Stimulated activated CD4-positive, alpha-beta T cell treated with anti-CD3 and anti-CD28 coated beads, Interleukin-1b, Interleukin-23, amount 100 ng/mL, for 24 hours (primary cell): ENCODE measurements around the gene WASHC3.
A peak's percentile ranks its signal among the peaks of the same experiment; 100 is the strongest.
"Not testable (repeated sequence)": the region's sequence is repeated elsewhere in the genome, so short reads cannot be mapped to it uniquely, and the experiment has no call there.

ENCODE experiments used
- DNase-seq, 4 experiments: peaks; one replicate each; pipeline ENCODE4 v3.0.0-alpha.2; 2020; ENCODE audit warnings: low read depth in 4 of 4, low spot score in 1 of 4

Gene WASHC3, protein sequence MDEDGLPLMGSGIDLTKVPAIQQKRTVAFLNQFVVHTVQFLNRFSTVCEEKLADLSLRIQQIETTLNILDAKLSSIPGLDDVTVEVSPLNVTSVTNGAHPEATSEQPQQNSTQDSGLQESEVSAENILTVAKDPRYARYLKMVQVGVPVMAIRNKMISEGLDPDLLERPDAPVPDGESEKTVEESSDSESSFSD

DNA sequence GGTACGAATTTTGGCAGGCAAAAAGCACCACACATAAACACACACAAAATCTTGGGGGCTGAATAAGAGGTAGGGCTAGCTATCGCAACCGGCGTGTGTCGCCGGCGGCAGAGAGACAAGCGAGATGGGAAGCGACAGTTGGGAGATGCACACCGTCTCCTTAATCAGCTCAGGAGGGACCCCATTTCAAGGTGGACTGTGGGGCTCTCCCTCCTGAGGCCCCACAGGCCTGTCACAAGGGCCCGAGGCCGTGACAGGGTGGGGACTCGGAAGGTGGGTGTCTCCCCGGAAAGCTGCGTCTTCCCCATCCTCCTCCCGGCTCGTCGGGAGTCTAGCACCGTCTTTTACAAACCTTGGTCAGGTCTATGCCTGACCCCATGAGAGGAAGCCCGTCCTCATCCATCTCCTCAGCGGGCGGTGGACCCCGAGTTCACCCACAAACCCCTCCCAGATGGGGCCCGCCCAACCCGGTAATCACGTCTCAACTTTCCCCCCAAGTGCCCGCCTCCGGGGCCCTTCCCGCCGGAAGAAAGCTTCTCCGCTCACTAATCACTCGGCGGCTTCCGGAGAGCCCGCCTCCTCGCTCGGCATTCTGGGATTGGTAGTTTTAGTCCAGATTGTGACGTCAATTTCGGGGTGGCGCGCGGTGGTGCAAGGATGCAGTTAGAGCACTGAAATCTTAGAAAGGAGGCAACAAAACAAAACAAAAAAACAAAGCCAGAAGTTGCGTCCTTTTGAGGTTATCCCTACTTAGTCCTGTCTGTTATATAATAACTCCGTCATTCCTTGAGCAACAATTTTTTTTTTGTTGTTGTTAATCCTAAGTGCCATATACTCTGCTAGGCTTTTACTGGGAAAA, at the start of gene WASHC3:
Gene WASHC3 (minus strand): TSS at position 432 of the 859 bp plus-strand sequence. CDS start 29 bp downstream, at position 403.
- peak; percentile 85 to 92 (median 90) for DNase-seq

DNA sequence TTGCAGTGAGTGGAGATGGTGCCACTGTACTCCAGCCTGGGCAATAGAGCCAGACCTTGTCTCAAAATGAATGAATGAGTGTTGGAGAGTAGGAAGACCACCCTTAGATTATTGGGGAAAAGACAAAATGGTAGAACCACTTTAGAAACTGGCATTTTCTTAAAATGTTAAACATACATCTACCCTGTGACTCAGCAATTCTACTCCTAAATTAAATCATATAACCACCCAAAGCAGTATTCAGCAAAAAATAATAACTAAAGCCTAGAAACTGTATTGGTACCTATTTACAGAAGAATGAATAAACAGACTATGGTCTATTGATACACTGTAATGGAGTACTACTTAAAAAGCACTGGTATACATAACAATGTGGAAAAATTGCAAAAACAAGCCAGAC, 49.0 kb upstream of the WASHC3 start:
- no peak for DNase-seq

DNA sequence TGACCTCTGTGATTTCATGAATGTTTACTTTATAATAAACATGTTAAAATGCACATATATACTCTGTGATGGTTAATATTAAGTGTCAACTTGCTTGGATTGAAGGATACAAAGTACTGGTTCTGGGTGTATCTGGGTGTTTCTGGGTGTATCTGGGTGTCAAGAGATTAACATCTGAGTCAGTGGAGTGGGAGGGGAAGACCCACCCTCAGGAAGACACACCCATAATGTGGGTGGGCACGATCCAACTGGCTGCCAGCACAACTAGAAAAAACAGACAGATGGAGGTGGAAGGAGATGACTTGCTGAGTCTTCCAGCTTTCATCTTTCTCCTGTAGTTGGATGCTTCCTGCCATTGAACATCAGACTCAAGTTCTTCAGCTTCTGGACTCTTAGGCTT, 46.2 kb upstream of the WASHC3 start:
- no peak for DNase-seq

DNA sequence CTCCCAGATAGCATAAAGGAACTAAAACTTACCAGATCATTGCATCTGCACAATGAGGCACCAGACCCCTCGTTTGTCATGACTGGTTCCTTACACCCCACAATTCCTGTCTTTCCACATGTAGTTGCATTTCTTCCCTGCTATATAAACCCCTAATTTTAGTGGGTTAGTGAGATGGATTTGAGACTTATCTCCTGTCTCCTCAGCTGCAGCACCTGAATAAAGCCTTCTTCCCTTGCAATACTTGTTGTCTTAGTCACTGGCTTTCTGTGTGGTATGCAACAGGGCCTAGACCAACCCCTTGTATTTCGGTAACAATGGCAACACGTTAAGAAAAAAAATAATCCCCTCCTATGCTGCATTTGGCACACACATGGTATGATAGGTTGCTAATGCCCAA, 45.1 kb upstream of the WASHC3 start:
- DNase-seq: no peak

DNA sequence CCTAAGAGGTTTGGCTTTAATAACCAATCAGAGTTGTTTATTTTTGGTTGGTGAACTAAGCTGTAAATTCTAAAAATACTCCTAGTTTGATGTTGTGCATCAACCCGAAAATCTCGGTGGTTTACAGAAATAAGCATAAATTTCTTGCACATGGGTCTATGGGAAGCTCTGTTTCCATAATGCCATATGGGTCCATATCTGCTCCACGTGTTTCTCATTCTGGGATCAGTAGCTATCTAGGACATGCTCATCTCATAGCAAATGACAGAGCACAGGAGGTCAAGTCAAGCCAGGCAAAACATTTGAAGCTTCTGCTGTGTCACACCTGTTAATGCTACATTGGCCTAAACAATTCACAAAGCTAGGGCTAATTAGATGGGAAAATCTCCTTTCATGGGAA, 35.1 kb upstream of the WASHC3 start:
- no peak for DNase-seq

DNA sequence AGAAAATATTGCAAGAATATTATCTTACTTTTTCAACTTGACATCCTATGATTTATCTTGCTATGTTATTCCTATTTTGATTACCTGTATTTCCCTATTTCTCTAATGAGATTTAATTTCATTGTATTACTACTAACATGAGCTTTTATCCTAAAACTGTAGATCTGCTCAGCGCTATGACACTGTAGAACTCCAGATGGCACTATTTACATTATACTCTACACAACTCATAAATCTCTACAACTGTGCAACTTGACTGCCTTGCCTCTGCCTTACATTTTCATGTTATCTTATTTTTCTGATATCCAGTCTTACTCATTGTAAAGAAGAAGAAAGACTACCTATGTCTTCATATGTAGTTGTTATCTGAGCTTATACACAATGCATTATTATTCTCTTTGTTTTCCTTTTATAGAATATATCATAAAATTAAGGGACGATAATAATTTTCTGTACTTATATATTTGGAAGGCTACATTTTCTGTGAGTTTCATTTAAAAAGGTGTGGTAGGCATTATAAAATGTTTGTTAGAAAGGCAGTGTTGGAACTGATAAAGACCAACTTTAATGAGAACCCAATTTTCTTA, 34.0 kb upstream of the WASHC3 start:
- no peak for DNase-seq

DNA sequence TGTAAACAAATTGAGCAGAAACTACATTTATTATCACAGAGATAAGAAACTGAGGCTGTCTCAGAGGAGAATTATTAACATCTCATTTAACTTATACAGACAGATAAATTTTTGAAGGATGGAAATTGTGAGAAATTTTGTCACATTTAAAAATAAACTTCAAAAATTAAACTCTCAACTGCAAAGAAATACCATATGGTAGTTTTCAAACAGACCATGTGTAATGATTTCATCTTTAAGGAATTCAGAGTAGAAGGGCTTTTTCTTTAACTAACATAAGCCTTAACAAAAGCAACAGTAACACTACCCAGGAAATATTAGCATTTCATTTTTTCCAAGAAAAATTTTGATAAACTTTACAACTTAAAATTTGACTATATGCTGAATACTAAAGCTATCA, 31.5 kb upstream of the WASHC3 start:
- DNase-seq: no peak

DNA sequence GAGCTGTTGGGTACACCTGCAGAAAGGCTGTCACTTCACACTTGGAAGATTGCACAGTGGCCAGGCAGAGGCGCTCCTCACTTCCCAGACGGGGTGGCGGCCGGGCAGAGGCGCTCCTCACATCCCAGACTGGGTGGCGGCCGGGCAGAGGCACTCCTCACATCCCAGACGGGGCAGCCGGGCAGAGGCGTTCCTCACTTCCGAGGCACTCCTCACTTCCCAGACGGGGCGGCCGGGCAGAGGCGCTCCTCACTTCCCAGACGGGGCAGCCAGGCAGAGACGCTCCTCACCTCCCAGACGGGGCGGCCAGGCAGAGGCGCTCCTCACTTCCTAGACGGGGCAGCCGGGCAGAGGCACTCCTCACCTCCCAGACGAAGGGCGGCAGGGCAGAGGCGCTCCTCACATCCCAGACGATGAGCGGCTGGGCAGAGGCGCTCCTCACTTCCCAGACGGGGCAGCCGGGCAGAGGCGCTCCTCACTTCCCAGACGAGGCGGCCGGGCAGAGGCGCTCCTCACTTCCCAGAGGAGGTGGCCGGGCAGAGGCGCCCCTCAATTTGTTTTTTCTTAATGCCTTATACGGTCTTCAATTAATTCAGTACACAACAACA, 27.5 kb upstream of the WASHC3 start:
- not testable (repeated sequence) for DNase-seq

DNA sequence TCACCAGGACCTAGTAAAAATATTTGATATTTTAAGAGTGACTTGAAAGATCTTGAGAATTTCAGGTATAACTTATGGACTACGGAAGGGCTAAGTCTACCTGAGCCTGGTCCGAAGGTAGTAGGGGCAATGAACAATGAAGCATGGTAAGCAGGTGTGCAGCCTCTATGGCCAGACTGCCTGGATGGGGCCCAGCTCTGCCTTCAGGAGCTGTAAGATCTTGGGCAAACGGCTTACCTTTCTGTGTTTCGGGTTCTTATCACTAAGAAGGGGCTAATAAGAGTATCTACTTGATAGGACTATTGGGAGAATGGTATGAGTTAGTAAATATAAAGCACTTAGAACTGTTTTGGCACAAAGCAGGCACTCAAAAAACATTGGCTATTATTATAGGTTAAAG, 19.1 kb upstream of the WASHC3 start:
- no peak for DNase-seq

DNA sequence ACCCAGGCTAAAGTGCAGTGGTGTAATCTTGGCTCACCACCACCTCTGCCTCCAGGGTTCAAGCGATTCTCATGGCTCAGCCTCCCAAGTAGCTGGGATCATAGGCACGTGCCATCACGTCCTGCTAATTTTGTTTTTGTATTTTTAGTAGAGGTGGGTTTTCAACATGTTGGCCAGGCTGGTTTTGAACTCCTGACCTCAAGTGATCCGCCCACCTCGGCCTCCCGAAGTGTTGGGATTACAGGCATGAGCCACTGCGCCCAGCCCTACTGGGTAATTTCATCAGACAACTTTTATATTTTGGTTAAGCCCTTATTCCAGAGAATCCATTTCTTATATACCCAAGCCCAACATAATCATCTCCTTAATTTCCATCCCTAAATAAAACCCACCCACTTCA, 10.3 kb upstream of the WASHC3 start:
- not testable (repeated sequence) for DNase-seq

DNA sequence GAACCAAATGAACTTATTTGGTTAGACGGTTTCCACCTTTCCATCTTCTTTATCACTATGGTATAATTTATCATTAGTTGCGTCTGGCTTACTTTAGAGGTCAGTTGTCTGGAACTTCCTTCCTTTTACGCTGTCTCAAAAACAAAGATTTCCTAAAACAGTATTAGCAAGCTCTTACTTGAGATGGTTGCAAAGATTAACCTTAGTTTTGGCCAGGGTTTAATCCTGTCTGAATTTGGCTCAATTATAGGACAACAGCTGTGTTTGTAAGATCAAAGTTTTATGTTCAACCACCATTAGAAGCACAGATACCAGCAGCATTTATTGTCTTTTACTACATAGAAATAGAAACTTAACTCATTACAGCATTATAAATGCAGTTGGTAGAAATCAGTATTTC, 7.9 kb upstream of the WASHC3 start:
- DNase-seq: no peak

DNA sequence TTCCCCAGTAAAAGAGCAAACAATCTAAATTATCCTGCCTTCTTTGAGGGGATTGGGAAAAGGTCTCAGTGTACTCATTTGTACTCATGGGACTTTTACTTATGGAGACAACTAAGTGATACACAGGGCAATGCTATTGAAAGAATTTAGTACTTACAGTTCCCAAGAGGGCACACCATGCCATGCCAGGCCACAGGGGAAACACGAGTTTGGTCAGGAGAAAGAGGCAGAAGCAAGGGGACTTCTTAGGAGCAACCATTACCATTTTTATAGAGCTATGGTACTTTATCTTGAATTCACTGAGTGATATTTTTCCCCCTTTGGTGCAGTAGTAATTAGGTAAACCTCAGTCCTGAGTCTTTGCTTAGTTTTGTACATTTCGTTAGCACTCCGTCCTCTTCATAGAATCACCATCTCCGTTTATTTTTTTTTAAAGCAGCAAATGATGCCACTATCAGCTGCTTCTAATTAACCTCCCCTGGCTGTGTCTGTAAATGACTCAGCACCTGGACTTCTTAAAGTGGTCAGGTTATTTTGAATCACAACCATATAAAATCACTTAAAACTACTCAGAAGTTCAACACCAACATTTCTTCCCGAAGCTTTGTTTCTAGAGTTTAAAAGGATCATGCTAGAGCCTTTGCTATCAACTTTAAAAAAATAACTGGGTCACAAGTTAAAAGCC, 5.9 kb upstream of the WASHC3 start:
- DNase-seq: no peak

DNA sequence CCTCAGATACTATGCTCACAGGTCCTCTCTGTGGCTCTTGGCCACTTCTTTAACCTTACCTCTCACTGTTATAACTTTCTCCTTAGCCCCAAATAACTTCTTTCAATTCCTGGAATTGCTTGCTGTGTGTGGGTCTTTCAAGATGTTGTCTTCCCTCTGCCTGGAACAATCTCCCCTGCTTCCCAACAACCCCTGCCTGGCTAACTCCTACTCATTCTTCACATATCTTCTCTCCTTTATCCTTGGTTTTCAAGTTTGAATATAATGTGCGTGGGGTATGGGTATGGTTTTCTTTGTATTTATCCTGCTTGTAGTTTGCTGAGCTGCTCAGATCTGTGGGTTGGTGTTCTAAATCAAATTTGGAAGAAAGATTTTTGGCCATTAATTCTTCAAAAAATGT, 2.7 kb upstream of the WASHC3 start:
- no peak for DNase-seq

DNA sequence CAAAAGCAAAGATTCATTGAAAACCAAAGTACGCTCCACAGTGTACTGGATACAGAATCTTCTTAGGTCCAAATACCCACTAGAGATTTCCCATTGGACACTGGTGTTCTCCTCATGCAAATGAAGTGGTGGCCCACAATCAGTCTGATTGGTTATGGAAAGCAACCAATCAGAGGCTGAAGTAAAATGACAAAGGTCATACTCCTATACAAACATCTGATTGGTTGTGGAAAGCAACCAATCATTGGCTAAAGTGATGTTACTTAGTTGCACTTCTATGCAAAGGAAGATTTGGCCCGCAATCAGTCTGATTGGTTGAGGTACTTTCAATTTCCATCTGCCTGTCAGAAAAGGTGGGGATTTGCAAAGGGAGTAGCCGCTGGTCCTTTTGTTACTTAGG, 1.3 kb upstream of the WASHC3 start:
- DNase-seq: no peak

DNA sequence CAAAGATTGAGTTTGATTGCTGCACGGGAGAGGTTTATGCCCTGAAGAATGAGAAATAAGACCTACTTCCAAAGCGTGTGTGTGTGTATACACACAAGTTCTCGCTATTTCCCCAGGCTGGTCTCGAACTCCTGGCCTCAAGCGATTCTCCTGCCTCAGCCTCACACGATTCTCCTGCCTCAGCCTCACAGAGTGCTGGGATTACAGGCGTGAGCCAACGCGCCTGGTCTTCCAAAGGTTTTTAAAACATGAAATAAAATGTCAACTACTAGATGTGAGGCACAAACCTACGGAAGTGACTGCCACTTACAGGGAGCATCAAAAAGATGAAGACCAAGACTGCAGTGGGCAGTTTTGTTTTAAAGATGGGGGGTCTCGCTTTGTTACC, 622 bp upstream of the WASHC3 start:
- no peak for DNase-seq

DNA sequence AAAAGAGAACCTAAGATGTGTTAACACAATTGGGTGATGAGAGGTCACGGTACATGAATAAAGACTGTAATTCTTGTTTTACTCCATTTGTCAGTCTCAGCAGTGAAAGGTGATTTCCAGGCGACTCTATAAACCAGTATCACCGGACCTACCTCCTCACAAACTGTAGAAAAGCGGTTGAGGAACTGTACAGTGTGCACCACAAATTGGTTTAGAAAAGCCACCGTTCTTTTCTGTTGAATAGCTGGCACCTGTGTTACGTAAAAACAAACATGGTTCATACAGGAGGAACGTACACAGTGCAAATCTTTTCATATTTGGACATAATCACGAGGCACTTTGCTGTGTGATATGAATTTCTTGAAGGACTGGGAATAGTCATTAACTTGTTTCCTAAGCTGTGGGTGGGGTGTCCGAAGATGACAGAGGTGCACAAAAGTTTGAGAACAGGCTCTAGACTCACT, 663 bp downstream of the WASHC3 start:
- no peak for DNase-seq

DNA sequence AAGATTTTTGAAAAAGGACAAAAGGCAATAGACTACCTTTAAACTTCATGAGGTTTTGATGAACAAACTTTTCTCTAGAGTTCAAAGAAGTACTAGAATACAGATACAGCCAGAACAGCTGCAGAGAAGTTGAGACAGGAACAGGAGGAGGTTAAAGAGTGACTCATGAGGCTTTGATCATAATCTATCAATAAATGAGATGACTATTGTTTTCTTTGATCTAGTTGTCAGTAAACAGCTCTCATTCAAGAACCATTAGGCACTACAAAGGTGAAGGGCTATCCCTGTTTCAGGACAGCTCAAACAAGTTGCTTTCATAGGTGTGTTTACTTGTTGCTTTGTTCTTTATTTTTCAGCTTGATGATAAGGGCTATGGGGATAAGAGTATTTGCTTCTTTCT, 2.4 kb downstream of the WASHC3 start:
- DNase-seq: no peak

DNA sequence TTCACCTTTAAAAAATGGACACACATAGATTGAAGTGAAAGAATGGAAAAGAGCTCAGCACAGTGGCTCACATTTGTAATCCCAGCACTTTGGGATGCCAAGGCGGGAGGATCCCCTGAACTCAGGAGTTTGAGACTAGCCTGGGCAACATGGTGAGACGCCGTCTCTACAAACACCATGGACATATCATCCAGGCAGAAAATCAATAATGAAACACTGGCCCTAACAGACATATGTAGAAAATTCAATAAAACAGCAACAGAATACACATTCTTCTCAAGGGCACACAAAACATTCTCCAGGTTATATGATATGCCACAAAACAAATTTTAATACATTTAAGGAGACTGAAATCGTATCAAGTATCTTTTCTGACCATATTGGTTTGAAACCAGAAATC, 7.4 kb downstream of the WASHC3 start:
- DNase-seq: no peak

DNA sequence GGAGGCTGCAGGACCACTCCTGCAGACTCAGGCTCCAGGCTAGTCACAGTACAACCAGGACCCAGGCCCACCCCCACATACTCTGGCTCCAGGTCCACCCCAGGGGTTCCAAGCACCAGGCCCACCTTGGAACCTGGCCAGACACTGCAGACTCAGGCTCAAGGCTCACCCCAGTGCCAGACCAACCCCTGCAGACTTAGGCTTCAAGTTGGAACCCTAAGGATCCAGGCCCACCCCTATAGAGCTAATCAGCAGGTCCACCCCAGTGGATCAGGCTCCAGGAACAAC, 8.8 kb downstream of the WASHC3 start:
- DNase-seq: no peak

DNA sequence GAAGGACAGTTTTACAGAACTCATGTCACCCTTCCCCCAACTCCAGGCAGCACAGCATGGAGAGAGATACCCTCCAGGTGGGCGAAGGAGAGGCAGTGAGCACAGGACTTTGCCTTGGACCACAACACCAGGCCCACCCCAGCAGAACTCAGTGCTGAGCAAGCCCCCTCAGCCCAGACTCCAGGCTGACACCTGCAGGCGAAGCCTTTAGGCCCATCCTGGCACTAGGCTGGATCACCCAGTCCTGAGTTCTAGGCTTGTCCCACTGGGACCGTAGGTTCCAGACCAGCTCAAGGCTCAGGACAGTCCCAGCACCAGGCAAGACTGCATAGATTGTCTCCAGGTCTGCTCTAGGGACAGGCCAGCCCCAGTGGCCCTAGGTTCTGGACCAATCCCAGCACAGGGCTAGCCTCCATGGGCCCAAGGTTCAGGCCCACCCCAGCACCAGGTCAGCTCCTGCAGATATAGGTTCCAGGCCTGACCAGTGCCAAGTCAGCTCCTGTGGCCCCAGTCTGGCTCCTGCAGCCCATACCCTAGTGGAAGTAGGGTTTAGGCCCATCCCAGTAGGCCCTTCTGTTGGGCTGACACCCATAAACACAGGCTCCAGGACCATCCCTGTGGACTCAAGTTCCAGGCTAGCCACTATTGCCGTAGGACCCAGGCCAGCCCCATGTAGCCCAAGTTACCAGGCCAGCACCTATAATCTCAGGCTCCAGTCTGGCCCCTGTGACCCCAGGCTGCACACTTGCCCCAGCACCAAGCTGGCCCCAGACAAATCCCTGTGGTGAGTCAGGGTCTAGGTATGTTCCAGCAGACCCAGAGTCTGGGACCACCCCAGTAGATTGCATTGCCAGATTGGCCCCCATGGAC, 9.4 kb downstream of the WASHC3 start:
- DNase-seq: no peak
